Testis (tissue), 3 donors: Measurements from ENCODE around the gene MEP1A. TPM values are rescaled to one million over a fixed set of nuclear protein-coding genes. Genes with fewer than 3 reads are reported as not detected.
"Not testable (repeated sequence)": the region's sequence is repeated elsewhere in the genome, so short reads cannot be mapped to it uniquely, and the experiment has no call there.

Source experiments
- DNase-seq: peaks from one replicate; pipeline ENCODE4 v3.0.0-alpha.2; 2019
- H3K27ac ChIP-seq, 2 donors: fragments of 200-600 bp; sonication (generic); one replicate each; pipeline ENCODE4 v1.5.1; 2019
- H3K27me3 ChIP-seq: fragments of 200-600 bp; sonication (generic); one replicate; pipeline ENCODE4 v1.5.1; 2019
- H3K36me3 ChIP-seq: fragments of 200-600 bp; sonication (generic); one replicate; pipeline ENCODE4 v1.5.1; 2017; ENCODE audit warnings: low read depth; ENCODE audit errors: missing control alignments
- H3K4me1 ChIP-seq: fragments of 200-600 bp; sonication (generic); one replicate; pipeline ENCODE4 v1.5.1; 2019
- H3K4me3 ChIP-seq, 2 donors: fragments of 200-600 bp; sonication (generic); one replicate each; pipeline ENCODE4 v1.5.1; 2017 to 2019
- H3K9me3 ChIP-seq: fragments of 200-600 bp; sonication (generic); one replicate; pipeline ENCODE4 v1.5.1; 2017
- POLR2A ChIP-seq: fragments of 450-650 bp; IDR thresholded peaks from one replicate; pipeline ENCODE4 v1.6.1; 2017; ENCODE audit warnings: antibody characterized with exemption, mild to moderate bottlenecking, moderate library complexity
- WGBS, 2 donors: methylation state at CpG; one replicate each; pipeline ENCODE4 v1.1.5; 2018; 5-methylcytosine and 5-hydroxymethylcytosine counted together
- intact Hi-C: fragments of 100-400 bp; cut with DNase I; formaldehyde crosslinking; loops from one replicate; pipeline ENCODE4 v1.15.1; 2023; ENCODE audit warnings: low total_unique reads
- polyA plus RNA-seq: library from polyadenylated mRNA; stranded (reverse); fragments of 350-450 nt; fragmentation: Illumina TruSeq; extraction: RNeasy Lipid Tissue Mini Kit (QIAGEN cat#74804); gene quantifications from one replicate; pipeline ENCODE4 v1.2.3, GENCODE V29; 2014; ENCODE audit warnings: low read depth, low replicate concordance; ENCODE audit not compliant: insufficient read depth
- total RNA-seq, 2 donors: library from RNA; depleted of rRNA; stranded (reverse); fragments of >200 nt; gene quantifications; one replicate each; pipeline ENCODE4 v1.2.3, GENCODE V29; 2016
- TF ChIP-seq, protein P1 (sequence below), 3 experiments: fragments of 450-650 bp in 2 of 3; fragments of 200-600 bp in 1 of 3; sonication (generic) in 1 of 3; IDR thresholded peaks; one replicate each; pipeline ENCODE4 v1.5.1; 2016 to 2019; ENCODE audit warnings: antibody characterized with exemption in 3 of 3, mild to moderate bottlenecking in 2 of 3, moderate library complexity in 1 of 3

MEP1A gene
- total and polyA plus RNA-seq, 3 donors from 2014 or later: 0.63 to 1.4 (median 0.93) TPM

DNA sequence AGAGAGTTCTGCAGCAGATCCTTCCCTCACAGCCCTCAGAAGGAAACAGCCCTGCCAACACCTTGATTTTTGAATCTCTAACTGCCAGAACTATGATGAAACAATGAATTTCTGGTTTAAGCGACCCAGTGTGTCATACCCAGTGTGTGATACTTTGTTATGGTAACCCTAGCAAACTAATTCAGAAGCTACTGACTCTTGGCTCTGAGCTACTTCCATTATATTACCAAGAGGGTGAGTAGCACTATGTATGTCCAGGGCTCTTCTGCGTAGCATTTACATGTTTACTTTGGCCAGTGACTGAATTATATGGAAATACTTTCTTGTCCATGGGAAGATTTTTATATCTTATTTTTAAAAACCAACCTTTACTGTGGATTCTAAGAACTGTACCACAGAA, 29.7 kb upstream of the MEP1A start:
- no peak for TF ChIP-seq POLR2A
- TF ChIP-seq, protein P1, sequence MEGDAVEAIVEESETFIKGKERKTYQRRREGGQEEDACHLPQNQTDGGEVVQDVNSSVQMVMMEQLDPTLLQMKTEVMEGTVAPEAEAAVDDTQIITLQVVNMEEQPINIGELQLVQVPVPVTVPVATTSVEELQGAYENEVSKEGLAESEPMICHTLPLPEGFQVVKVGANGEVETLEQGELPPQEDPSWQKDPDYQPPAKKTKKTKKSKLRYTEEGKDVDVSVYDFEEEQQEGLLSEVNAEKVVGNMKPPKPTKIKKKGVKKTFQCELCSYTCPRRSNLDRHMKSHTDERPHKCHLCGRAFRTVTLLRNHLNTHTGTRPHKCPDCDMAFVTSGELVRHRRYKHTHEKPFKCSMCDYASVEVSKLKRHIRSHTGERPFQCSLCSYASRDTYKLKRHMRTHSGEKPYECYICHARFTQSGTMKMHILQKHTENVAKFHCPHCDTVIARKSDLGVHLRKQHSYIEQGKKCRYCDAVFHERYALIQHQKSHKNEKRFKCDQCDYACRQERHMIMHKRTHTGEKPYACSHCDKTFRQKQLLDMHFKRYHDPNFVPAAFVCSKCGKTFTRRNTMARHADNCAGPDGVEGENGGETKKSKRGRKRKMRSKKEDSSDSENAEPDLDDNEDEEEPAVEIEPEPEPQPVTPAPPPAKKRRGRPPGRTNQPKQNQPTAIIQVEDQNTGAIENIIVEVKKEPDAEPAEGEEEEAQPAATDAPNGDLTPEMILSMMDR (IDR thresholded peaks at IDR 0.05): no peak
- intact Hi-C loops: no loop called here
- no peak overlapping the region for H3K4me3 ChIP-seq
- H3K27me3 ChIP-seq: no peaks in the 10 kb centered on the region
- WGBS, 2 donors: 66 to 67% methylated on average over 2 of the region's 2 CpGs
- no peaks in the 10 kb centered on the region for H3K9me3 ChIP-seq
- H3K4me1 ChIP-seq: no peaks in the 10 kb centered on the region
- H3K27ac ChIP-seq: no peak overlapping the region
- DNase-seq: no peak
- H3K36me3 ChIP-seq: no peaks in the 10 kb centered on the region

DNA sequence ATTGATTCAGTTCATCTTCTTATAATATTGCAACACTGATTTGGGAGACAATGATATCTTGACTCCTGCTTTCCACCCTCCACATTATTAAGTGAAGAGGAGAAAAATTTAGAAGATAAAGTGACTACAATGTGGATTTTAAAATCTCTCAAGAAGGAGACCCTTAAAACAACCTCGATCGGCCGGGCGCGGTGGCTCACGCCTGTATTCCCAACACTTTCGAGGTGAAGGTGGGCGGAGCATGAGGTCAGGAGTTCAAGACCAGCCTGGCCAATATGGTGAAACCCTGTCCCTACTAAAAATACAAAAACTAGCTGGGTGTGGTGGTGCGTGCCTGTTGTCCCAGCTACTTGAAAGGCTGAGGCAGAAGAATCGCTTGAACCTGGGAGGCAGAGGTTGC, 28.9 kb upstream of the MEP1A start:
- H3K4me3 ChIP-seq, DNase-seq, H3K4me1 ChIP-seq, H3K27me3 ChIP-seq, H3K36me3 ChIP-seq, H3K9me3 ChIP-seq, intact Hi-C loops, H3K27ac ChIP-seq: not testable (repeated sequence)
- 64 to 68% methylated on average over 10 of the region's 10 CpGs for WGBS, 2 donors

DNA sequence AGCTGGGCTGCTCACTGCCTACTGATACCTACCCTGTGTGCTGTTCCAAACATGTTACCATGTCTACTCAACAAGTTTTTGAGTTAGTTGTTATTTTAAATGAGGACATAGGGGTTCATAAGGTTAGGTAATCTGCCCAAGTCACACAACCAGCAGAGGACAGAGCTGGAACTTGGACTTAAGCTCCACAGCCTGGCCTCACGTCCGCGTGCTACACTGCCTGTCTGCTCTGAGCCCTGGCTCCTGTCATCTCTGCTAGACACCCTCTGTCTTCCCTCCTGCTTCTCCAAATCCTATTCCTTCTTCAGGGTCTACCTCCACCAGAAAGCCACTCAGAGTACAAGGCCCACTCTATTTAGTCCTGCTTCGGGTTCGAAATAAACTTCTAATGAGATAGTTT, 28.2 kb upstream of the MEP1A start:
- Histone ChIP-seq H3K4me1 (no peaks in the 10 kb centered on the region), H3K27ac (no peak overlapping the region), H3K27me3 (no peaks in the 10 kb centered on the region), H3K36me3 (no peaks in the 10 kb centered on the region), H3K4me3 (no peak overlapping the region), H3K9me3 (no peaks in the 10 kb centered on the region)
- intact Hi-C loops: no loop called here
- 86 to 89% methylated on average over 5 of the region's 5 CpGs for WGBS, 2 donors
- TF ChIP-seq POLR2A: no peak
- TF ChIP-seq, protein P1 (IDR thresholded peaks at IDR 0.05): no peak
- DNase-seq: no peak

DNA sequence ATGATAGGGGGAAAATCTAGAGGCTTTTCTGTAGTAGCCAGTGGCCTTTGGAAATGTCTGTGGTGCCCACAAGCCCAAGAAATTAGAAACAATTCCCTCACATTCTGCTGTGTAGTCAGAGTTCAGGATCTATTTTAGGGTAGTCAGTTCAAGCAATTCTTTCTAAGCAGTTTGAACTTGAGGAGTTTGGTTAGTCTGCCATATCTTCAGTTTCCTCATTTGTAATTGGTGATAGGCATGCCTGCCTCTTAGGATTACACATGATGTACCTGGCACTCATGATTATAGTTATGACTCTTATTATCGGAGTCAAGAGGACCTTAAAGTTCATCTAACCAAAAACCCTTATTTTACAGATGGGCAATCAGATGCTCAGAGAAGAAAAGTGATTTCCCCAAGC, 21.2 kb upstream of the MEP1A start:
- intact Hi-C loops: no loop called here
- H3K4me3 ChIP-seq: no peak overlapping the region
- TF ChIP-seq POLR2A: no peak
- TF ChIP-seq, protein P1 (IDR thresholded peaks at IDR 0.05): no peak
- DNase-seq: no peak
- no peaks in the 10 kb centered on the region for H3K36me3 ChIP-seq
- H3K4me1 ChIP-seq: peaks cover 10% of the 10 kb centered on the region
- H3K9me3 ChIP-seq: no peaks in the 10 kb centered on the region
- H3K27ac ChIP-seq: no peak overlapping the region
- WGBS, 2 donors: 97 to 100% methylated on average over 1 of the region's 1 CpG
- H3K27me3 ChIP-seq: no peaks in the 10 kb centered on the region

DNA sequence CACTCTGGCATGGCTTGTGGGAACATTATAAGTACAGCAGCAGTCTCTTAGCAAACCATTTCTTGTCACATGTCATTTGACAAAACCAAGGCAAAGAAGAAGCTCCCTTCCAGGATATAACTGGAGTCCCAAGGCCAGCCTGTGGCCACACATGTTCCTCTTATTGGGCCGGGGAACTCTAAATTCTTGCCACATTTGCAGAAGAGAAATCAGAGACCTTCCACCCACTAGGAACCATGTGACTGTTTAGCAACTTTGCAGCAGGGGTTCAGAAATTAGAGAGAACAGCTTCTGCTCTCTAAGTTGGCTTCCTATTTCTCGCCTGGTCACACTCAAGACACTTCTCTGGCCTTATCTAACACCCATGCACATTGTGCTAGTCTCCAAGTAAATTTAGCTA, 20.4 kb upstream of the MEP1A start:
- Histone ChIP-seq H3K27ac (no peak overlapping the region), H3K36me3 (no peaks in the 10 kb centered on the region), H3K4me1 (peaks cover 10% of the 10 kb centered on the region), H3K9me3 (no peaks in the 10 kb centered on the region), H3K27me3 (no peaks in the 10 kb centered on the region), H3K4me3 (no peak overlapping the region)
- intact Hi-C loops: no loop called here
- DNase-seq: peak; percentile 21
- 16 to 51% methylated on average over 2 of the region's 2 CpGs for WGBS, 2 donors
- no peak for TF ChIP-seq POLR2A
- TF ChIP-seq, protein P1 (IDR thresholded peaks at IDR 0.05): no peak
